ENCODE data around the gene CPNE9. TPM values are rescaled to one million over a fixed set of nuclear protein-coding genes. Genes with fewer than 3 reads are reported as not detected.
"Not testable (repeated sequence)": the region's sequence is repeated elsewhere in the genome, so short reads cannot be mapped to it uniquely, and the experiment has no call there.

The CPNE9 gene
- total RNA-seq, 1 donor = 0.81 TPM

- DNase-seq (ENCODE audit: low read depth in 2 of 3, low spot score in 2 of 3) = no peak
Observed at GRCh38 chr3:9770276-9770812, 66.7 kb downstream of the CPNE9 start.

GRCh38 chr3:9771007-9771406 is 67.4 kb downstream of the CPNE9 start:
- DNase-seq (ENCODE audit: low read depth in 2 of 3, low spot score in 2 of 3) = not testable (repeated sequence)

- no peak for DNase-seq (ENCODE audit: low read depth in 2 of 3, low spot score in 2 of 3)
Observed at GRCh38 chr3:9776896-9777693, 73.5 kb downstream of the CPNE9 start.

- no peak for DNase-seq (ENCODE audit: low read depth in 2 of 3, low spot score in 2 of 3)
Observed at GRCh38 chr3:9777694-9778021, 74.0 kb downstream of the CPNE9 start.

- DNase-seq (ENCODE audit: low read depth in 2 of 3, low spot score in 2 of 3) = no peak
Observed at GRCh38 chr3:9778143-9779074, 74.8 kb downstream of the CPNE9 start.

GRCh38 chr3:9779075-9779593 is 75.5 kb downstream of the CPNE9 start:
- peak in 1 of 3 donors; percentile 36 for DNase-seq (ENCODE audit: low read depth in 2 of 3, low spot score in 2 of 3)

Other genes with a start within 250 kb of the CPNE9 start
- gene LHFPL4, start 150.0 kb upstream of the CPNE9 start, total RNA-seq = not detected
- 64.1 TPM for gene MTMR14, start 54.3 kb upstream of the CPNE9 start, total RNA-seq
- 62.2 TPM for gene BRPF1, start 27.9 kb downstream of the CPNE9 start, total RNA-seq
- gene OGG1, start 46.1 kb downstream of the CPNE9 start, total RNA-seq = 30.7 TPM
- 1.1 TPM for gene CAMK1, start 66.1 kb downstream of the CPNE9 start, total RNA-seq
- 41.5 TPM for gene TADA3, start 88.6 kb downstream of the CPNE9 start, total RNA-seq
- gene ARPC4, start 89.2 kb downstream of the CPNE9 start, total RNA-seq = 184 TPM
- 35.3 TPM for gene TTLL3, start 106.4 kb downstream of the CPNE9 start, total RNA-seq
- 42.8 TPM for gene RPUSD3, start 140.2 kb downstream of the CPNE9 start, total RNA-seq
- gene CIDEC, start 176.4 kb downstream of the CPNE9 start, total RNA-seq = under 0.01 TPM
- gene JAGN1, start 186.8 kb downstream of the CPNE9 start, total RNA-seq = 41.5 TPM
- gene IL17RE, start 199.0 kb downstream of the CPNE9 start, total RNA-seq = 1.9 TPM
- 31.2 TPM for gene IL17RC, start 213.3 kb downstream of the CPNE9 start, total RNA-seq
- 22.1 TPM for gene CRELD1, start 230.0 kb downstream of the CPNE9 start, total RNA-seq
- 8.1 TPM for gene PRRT3, start 248.6 kb downstream of the CPNE9 start, total RNA-seq